BJ (cell line): ENCODE data around the gene PHLDA1. TPM values are rescaled to one million over a fixed set of nuclear protein-coding genes. Genes with fewer than 3 reads are reported as not detected.

Experiments
- CTCF ChIA-PET: fragments of 350-600 bp; formaldehyde crosslinking; extraction: SDS; loops from one replicate; lab custom pipeline; 2021; ENCODE audit warnings: antibody characterized with exemption, inconsistent platforms; lab: Yijun Ruan, JAX
- POLR2A ChIA-PET: fragments of 300-600 bp; sonication (Branson Sonifier 250); formaldehyde crosslinking; extraction: SDS; loops from one replicate; lab custom pipeline; 2021; ENCODE audit warnings: antibody characterized with exemption; lab: Charles Lee
- DNase-seq: peaks from one replicate; pipeline ENCODE4 v3.0.0-alpha.2; 2011; ENCODE audit warnings: low read depth
- H3K27me3 ChIP-seq: 2 replicates; pipeline ENCODE4 v1.6.0; 2011; ENCODE audit warnings: low read length; ENCODE audit not compliant: control insufficient read depth, insufficient read depth
- H3K36me3 ChIP-seq: 2 replicates; pipeline ENCODE4 v1.5.1; 2011; ENCODE audit warnings: low read length; ENCODE audit not compliant: control insufficient read depth, insufficient read depth
- H3K4me3 ChIP-seq: 2 replicates; pipeline ENCODE4 v1.5.1; 2011; ENCODE audit warnings: low read depth, mild to moderate bottlenecking, control low read depth, low read length
- polyA plus RNA-seq: library from polyadenylated mRNA; depleted of rRNA; stranded (reverse); fragments of >200 nt; gene quantifications from 2 replicates; pipeline ENCODE4 v1.2.3, GENCODE V29; 2011
- TF ChIP-seq, protein P1 (sequence below): IDR thresholded peaks from 2 replicates; pipeline ENCODE4 v1.5.1; 2011; ENCODE audit warnings: low read depth, mild to moderate bottlenecking, control low read depth, inconsistent platforms, low read length, moderate library complexity; ENCODE audit not compliant: insufficient read depth

PHLDA1 gene
- polyA plus RNA-seq, 1 experiment: 8.1 TPM

DNA sequence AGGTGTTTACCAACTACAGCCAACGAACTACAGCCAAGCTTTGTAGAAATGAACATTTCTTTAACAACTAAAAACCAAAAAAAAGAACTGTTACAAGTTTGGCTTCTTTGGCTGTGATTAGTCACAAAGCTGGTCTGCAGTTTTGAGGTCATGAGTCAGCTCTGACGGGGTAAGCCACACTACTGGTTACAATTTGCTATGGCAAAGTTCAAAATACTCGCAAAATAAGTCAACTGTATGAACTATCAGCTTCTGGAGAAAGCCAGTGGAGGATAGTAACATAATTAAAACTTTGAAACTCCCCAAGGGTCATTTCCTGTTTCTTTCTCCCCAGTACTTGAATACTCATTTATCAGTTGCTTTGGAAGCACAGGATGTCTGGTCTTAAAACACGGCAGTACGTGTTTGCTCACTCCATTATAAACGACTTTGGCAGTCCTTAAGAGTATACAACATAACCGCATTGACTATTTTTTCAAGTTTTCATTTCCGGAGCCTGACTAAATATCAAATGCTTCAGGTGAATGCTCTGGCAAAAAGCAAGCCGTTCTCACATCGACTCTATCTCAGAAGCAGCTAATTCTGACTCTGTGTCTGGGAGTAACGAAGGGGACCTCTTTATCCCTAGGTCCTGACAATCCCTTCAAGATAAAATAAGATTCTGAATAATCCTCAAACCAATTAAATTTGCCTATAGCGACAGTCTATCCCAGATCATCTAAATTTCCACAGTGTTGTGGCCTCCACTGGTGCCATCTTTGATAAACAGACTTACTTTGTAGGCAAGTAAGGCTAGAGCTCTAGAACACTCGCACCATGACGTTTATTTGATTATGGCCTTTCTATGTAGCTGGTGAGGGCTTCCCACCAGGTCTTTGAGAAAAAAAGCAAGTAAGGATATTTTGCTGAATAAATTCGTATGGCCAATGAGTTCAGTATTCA is 10.6 kb downstream of the PHLDA1 start:
- ChIA-PET CTCF (interaction anchor here (0.6 to 1.0 kb wide), 4 partner anchors 10 to 401 kb away, joined by 3 to 4 read pairs (median 3); no protein-coding TSS in a partner anchor), POLR2A (no interaction called here)
- no peaks in the 10 kb centered on the region for H3K36me3 ChIP-seq
- peak; percentile 95 for DNase-seq
- H3K27me3 ChIP-seq: no peaks in the 10 kb centered on the region
- TF ChIP-seq, protein P1, sequence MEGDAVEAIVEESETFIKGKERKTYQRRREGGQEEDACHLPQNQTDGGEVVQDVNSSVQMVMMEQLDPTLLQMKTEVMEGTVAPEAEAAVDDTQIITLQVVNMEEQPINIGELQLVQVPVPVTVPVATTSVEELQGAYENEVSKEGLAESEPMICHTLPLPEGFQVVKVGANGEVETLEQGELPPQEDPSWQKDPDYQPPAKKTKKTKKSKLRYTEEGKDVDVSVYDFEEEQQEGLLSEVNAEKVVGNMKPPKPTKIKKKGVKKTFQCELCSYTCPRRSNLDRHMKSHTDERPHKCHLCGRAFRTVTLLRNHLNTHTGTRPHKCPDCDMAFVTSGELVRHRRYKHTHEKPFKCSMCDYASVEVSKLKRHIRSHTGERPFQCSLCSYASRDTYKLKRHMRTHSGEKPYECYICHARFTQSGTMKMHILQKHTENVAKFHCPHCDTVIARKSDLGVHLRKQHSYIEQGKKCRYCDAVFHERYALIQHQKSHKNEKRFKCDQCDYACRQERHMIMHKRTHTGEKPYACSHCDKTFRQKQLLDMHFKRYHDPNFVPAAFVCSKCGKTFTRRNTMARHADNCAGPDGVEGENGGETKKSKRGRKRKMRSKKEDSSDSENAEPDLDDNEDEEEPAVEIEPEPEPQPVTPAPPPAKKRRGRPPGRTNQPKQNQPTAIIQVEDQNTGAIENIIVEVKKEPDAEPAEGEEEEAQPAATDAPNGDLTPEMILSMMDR: no peak
- no peak overlapping the region for H3K4me3 ChIP-seq

DNA sequence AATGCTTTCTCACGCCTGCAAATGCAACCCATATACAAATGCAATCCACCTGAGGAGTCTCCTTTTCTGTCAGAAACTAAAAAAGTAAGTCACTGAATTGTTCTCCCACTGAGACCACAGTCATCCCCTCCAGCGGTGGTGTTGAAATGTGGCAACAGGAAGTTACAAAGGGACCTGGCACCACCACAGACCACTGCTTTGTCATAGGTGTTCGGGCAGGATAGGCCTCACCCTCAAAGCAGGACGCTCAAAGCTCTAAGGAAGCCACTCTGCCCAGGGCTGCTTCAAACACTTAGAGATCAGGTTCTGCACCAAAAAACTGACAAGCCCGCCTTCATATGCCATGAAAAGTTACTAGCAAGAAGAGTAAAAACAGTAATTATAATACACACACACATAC is 11.3 kb downstream of the PHLDA1 start:
- TF ChIP-seq, protein P1: no peak
- ChIA-PET CTCF (interaction anchor here (0.6 to 1.0 kb wide), 3 partner anchors 16 to 400 kb away, joined by 3 read pairs; no protein-coding TSS in a partner anchor), POLR2A (no interaction called here)
- no peaks in the 10 kb centered on the region for H3K36me3 ChIP-seq
- DNase-seq: no peak
- H3K27me3 ChIP-seq: no peaks in the 10 kb centered on the region
- no peak overlapping the region for H3K4me3 ChIP-seq

DNA sequence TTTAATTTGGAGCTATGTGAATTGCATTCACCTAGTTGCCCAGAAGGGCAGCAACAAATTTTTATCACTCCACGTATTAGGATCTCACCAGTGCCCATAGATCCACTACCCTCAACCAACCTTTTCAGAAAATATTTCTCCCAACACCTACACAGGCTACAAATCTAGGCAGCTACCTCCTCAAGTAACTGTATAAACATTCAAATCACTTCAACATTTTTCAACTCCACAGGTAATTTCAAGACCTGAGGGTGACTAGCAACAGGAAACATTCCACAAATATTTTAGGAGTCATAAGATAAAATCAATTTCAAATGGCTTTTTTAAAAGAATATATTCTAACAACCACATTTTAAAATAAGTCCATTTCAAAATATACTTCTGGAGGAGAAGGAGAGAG is 12.9 kb downstream of the PHLDA1 start:
- no peaks in the 10 kb centered on the region for H3K36me3 ChIP-seq
- POLR2A ChIA-PET: no interaction called here
- TF ChIP-seq, protein P1: no peak
- no peak for DNase-seq
- H3K4me3 ChIP-seq: no peak overlapping the region
- CTCF ChIA-PET: no interaction called here
- H3K27me3 ChIP-seq: no peaks in the 10 kb centered on the region

DNA sequence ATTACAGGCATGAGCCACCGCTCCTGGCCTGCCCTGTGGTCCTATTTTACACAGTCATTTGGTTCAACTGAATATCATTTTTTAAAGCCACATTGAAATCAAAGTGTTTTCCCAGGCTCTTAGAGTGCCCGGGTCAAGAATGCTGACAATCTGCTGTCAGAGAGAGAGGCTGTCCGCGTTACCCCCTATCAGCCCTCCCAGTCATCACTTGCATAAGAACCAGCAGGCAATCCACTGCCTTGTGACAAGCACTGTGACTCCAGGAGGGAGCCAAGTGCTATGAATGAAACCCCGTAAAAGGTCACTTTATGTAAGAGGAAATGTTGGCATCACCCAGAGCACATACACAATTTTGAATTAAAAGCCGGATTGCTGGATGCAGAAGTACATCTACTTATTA is 13.5 kb downstream of the PHLDA1 start:
- DNase-seq: no peak
- TF ChIP-seq, protein P1: no peak
- no peaks in the 10 kb centered on the region for H3K36me3 ChIP-seq
- ChIA-PET POLR2A (no interaction called here), CTCF (no interaction called here)
- H3K27me3 ChIP-seq: no peaks in the 10 kb centered on the region
- H3K4me3 ChIP-seq: no peak overlapping the region

DNA sequence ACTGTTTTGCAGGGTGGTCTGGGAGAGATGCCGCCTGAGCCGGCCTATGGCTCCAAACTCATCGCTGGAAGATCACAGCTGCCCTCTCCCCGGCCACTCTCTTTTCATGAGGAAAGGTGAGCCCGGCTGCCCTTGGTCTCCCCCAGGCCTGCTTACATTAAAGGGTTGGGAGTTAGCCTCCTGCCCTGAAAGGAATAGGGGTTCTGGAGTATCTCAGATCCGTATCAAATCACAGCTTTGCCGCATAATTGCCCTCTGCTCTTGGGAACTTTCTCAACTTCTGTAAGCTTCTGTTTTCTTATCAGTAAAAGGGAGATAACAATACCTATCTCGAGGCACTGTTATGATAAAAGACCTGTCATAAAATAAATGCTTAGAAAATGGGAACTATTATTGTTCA is 17.6 kb downstream of the PHLDA1 start:
- TF ChIP-seq, protein P1: no peak
- Histone ChIP-seq H3K4me3 (no peak overlapping the region), H3K27me3 (no peaks in the 10 kb centered on the region), H3K36me3 (no peaks in the 10 kb centered on the region)
- CTCF ChIA-PET: no interaction called here
- POLR2A ChIA-PET: no interaction called here
- DNase-seq: no peak
